Neural cell (in vitro differentiated cells): ENCODE data around the gene GABPA.

Source experiments
- EP300 ChIP-seq: fragments of 450-650 bp; conservative IDR thresholded peaks from 2 replicates; pipeline ENCODE4 v1.6.1; 2014; ENCODE audit warnings: antibody characterized with exemption, mild to moderate bottlenecking, moderate library complexity; ENCODE audit not compliant: poor library complexity, severe bottlenecking
- EZH2 ChIP-seq: fragments of 200-600, 300-800 bp; shearing (Covaris generic), sonication (generic); IDR thresholded peaks from 2 replicates; pipeline ENCODE4 v1.6.1; 2014; ENCODE audit warnings: antibody characterized with exemption, low read length, borderline replicate concordance, mild to moderate bottlenecking; ENCODE audit not compliant: insufficient read depth, poor library complexity, severe bottlenecking
- MXI1 ChIP-seq: fragments of 450-650 bp; conservative IDR thresholded peaks from 2 replicates; pipeline ENCODE4 v1.6.1; 2014; ENCODE audit warnings: antibody characterized with exemption, mild to moderate bottlenecking; ENCODE audit not compliant: poor library complexity, severe bottlenecking
- POLR2AphosphoS5 ChIP-seq: IDR thresholded peaks from 2 replicates; pipeline ENCODE4 v1.6.1; 2012
- RAD21 ChIP-seq: fragments of 450-650 bp; conservative IDR thresholded peaks from 2 replicates; pipeline ENCODE4 v1.6.1; 2014; ENCODE audit warnings: antibody characterized with exemption, mild to moderate bottlenecking, moderate library complexity
- SMC3 ChIP-seq: fragments of 450-650 bp; conservative IDR thresholded peaks from 2 replicates; pipeline ENCODE4 v1.6.1; 2014; ENCODE audit warnings: antibody characterized with exemption, mild to moderate bottlenecking, moderate library complexity; ENCODE audit not compliant: poor library complexity
- TF ChIP-seq, protein P1 (sequence below): IDR thresholded peaks from 2 replicates; pipeline ENCODE4 v1.6.1; 2012; ENCODE audit warnings: borderline replicate concordance
- TF ChIP-seq, protein P2 (sequence below): fragments of 450-650 bp; IDR thresholded peaks from 2 replicates; pipeline ENCODE4 v1.5.1; 2014; ENCODE audit warnings: antibody characterized with exemption, mild to moderate bottlenecking, moderate library complexity; ENCODE audit not compliant: poor library complexity, severe bottlenecking

DNA sequence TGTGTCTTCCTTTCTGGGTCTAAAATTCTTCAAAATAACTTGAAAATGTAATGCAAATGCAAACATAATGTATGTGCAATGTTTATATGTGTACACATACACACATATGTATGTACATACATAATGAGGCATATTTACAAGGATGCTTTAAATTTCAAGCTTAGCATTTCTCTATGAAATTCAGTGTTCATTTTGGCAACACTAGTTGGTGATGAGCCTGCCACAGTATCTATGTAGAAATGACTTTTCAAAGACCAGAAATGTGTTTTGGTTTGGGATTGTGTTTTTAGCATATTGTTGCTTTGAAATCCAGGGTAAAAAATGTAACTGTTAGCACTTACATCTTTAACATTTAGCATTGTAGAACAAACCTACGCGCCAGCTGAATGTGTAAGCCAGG lies 10.1 kb downstream of the GABPA start:
- no peak for TF ChIP-seq EP300
- TF ChIP-seq, protein P1, sequence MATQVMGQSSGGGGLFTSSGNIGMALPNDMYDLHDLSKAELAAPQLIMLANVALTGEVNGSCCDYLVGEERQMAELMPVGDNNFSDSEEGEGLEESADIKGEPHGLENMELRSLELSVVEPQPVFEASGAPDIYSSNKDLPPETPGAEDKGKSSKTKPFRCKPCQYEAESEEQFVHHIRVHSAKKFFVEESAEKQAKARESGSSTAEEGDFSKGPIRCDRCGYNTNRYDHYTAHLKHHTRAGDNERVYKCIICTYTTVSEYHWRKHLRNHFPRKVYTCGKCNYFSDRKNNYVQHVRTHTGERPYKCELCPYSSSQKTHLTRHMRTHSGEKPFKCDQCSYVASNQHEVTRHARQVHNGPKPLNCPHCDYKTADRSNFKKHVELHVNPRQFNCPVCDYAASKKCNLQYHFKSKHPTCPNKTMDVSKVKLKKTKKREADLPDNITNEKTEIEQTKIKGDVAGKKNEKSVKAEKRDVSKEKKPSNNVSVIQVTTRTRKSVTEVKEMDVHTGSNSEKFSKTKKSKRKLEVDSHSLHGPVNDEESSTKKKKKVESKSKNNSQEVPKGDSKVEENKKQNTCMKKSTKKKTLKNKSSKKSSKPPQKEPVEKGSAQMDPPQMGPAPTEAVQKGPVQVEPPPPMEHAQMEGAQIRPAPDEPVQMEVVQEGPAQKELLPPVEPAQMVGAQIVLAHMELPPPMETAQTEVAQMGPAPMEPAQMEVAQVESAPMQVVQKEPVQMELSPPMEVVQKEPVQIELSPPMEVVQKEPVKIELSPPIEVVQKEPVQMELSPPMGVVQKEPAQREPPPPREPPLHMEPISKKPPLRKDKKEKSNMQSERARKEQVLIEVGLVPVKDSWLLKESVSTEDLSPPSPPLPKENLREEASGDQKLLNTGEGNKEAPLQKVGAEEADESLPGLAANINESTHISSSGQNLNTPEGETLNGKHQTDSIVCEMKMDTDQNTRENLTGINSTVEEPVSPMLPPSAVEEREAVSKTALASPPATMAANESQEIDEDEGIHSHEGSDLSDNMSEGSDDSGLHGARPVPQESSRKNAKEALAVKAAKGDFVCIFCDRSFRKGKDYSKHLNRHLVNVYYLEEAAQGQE = no peak
- TF ChIP-seq, protein P2, sequence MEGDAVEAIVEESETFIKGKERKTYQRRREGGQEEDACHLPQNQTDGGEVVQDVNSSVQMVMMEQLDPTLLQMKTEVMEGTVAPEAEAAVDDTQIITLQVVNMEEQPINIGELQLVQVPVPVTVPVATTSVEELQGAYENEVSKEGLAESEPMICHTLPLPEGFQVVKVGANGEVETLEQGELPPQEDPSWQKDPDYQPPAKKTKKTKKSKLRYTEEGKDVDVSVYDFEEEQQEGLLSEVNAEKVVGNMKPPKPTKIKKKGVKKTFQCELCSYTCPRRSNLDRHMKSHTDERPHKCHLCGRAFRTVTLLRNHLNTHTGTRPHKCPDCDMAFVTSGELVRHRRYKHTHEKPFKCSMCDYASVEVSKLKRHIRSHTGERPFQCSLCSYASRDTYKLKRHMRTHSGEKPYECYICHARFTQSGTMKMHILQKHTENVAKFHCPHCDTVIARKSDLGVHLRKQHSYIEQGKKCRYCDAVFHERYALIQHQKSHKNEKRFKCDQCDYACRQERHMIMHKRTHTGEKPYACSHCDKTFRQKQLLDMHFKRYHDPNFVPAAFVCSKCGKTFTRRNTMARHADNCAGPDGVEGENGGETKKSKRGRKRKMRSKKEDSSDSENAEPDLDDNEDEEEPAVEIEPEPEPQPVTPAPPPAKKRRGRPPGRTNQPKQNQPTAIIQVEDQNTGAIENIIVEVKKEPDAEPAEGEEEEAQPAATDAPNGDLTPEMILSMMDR = no peak
- no peak for TF ChIP-seq EZH2
- no peak for TF ChIP-seq MXI1
- no peak for TF ChIP-seq POLR2AphosphoS5
- TF ChIP-seq RAD21 = no peak
- no peak for TF ChIP-seq SMC3
